Ovary (tissue), 3 donors: ENCODE data around the gene FOXC1.

ENCODE experiments used
- CTCF ChIP-seq, 3 donors: fragments of 450-650 bp in 2 of 3; fragments of 200-600 bp in 1 of 3; IDR thresholded peaks; one replicate each; pipeline versions ENCODE4 v1.5.1 to v1.8.0; 2016 to 2022; ENCODE audit warnings: antibody characterized with exemption in 3 of 3, mild to moderate bottlenecking in 1 of 3
- EP300 ChIP-seq: sonication (generic); formaldehyde crosslinking; IDR thresholded peaks from one replicate; pipeline ENCODE4 v1.6.1; 2017; ENCODE audit warnings: antibody characterized with exemption
- POLR2A ChIP-seq: fragments of 450-650 bp; IDR thresholded peaks from one replicate; pipeline ENCODE4 v1.6.1; 2017; ENCODE audit warnings: antibody characterized with exemption, mild to moderate bottlenecking, moderate library complexity
- donor health status: DM: no; HTN: no; CAD: no.

GRCh38 chr6:1615151-1615852 is 5.6 kb downstream of the FOXC1 start:
- TF ChIP-seq CTCF (IDR thresholded peaks at IDR 0.05) (no peak), POLR2A (no peak), EP300 (no peak)
